HCT116 (cell line): ENCODE data around the gene CENPK. TPM values are rescaled to one million over a fixed set of nuclear protein-coding genes. Genes with fewer than 3 reads are reported as not detected.

ENCODE experiments used
- ATAC-seq: fragments of 200-7000 bp; cut with Tn5 transposase; 2 replicates; pipeline ENCODE4 v1.9.1; 2020; ENCODE audit warnings: mild to moderate bottlenecking, moderate library complexity
- BruUV-seq: library from RNA; stranded (reverse); fragments of 400-500 nt; replicated peaks from 2 replicates; lab custom pipeline; 2021; lab: Mats Ljungman, UMichigan
- CTCF ChIA-PET: fragments of 300-600 bp; sonication (Branson Sonifier 250); formaldehyde crosslinking; loops from one replicate; lab custom pipeline; 2021; ENCODE audit warnings: antibody characterized with exemption; lab: Charles Lee
- POLR2A ChIA-PET: fragments of 300-600, 350-600 bp; sonication (Branson Sonifier 250); formaldehyde crosslinking; loops from one replicate; lab custom pipeline; 2021; ENCODE audit warnings: antibody characterized with exemption; lab: Charles Lee
- RAD21 ChIA-PET, 2 experiments: fragments of 300-600 bp; sonication (Branson Sonifier 250); formaldehyde crosslinking; loops; one replicate each; lab custom pipeline; 2023; ENCODE audit warnings: low total read pairs in 2 of 2; ENCODE audit not compliant: uncharacterized antibody in 2 of 2, unreplicated experiment in 2 of 2, low non-redundant PET in 1 of 2; lab: Charles Lee
- DNase-seq: peaks from one replicate; pipeline ENCODE4 v3.0.0-alpha.2; 2010; ENCODE audit warnings: low read depth, low spot score
- H2AFZ ChIP-seq: fragments of 200-600 bp; shearing (Covaris generic), sonication (generic); 2 replicates; pipeline ENCODE4 v1.6.1; 2017; ENCODE audit warnings: low read depth, mixed run types, mixed read lengths, antibody characterized with exemption, low read length; ENCODE audit not compliant: poor library complexity, severe bottlenecking
- H3K27ac ChIP-seq: 2 replicates; pipeline ENCODE4 v1.5.1; 2012; ENCODE audit warnings: low read depth, low read length
- H3K27me3 ChIP-seq: fragments of 200-600 bp; sonication (generic); 2 replicates; pipeline ENCODE4 v1.6.1; 2016; ENCODE audit warnings: mixed run types, low read length, mixed read lengths; ENCODE audit not compliant: insufficient read depth
- H3K36me3 ChIP-seq, 2 experiments: fragments of 200-500 bp in 1 of 2; fragments of 200-600 bp in 1 of 2; sonication (Bioruptor generic) in 1 of 2; sonication (generic) in 1 of 2; 2 replicates each; pipeline versions ENCODE4 v1.5.1 to v1.6.1; 2014 to 2016; ENCODE audit warnings: low read length in 2 of 2, inconsistent platforms in 1 of 2, mixed read lengths in 1 of 2, mixed run types in 1 of 2; ENCODE audit not compliant: insufficient read depth in 2 of 2, control insufficient read depth in 1 of 2
- H3K4me1 ChIP-seq, 2 experiments: fragments of 200-600 bp in 1 of 2; sonication (generic) in 1 of 2; 2 replicates each; pipeline versions ENCODE4 v1.5.1 to v1.6.1; 2012 to 2017; ENCODE audit warnings: low read length in 2 of 2, inconsistent platforms in 1 of 2, mild to moderate bottlenecking in 1 of 2, mixed read lengths in 1 of 2, mixed run types in 1 of 2, moderate library complexity in 1 of 2; ENCODE audit not compliant: insufficient read depth in 2 of 2, control insufficient read depth in 1 of 2
- H3K4me2 ChIP-seq: fragments of 200-600 bp; sonication (generic); 2 replicates; pipeline ENCODE4 v1.6.1; 2017; ENCODE audit warnings: mixed run types, low read length, mixed read lengths
- H3K4me3 ChIP-seq, 2 experiments: fragments of 200-600 bp in 1 of 2; sonication (generic) in 1 of 2; replicated peaks in 1 of 2; 2 replicates each; pipeline ENCODE4 v1.5.1; 2011 to 2016; ENCODE audit warnings: low read length in 2 of 2, control low read depth in 1 of 2, low read depth in 1 of 2, mild to moderate bottlenecking in 1 of 2, mixed read lengths in 1 of 2, mixed run types in 1 of 2
- H3K79me2 ChIP-seq: fragments of 200-600 bp; sonication (generic); 2 replicates; pipeline ENCODE4 v1.6.1; 2017; ENCODE audit warnings: mild to moderate bottlenecking, mixed run types, low read length, moderate library complexity, mixed read lengths; ENCODE audit not compliant: insufficient read depth
- H3K9ac ChIP-seq: fragments of 200-600 bp; sonication (generic); 2 replicates; pipeline ENCODE4 v1.6.1; 2016; ENCODE audit warnings: low read length, mixed read lengths
- H3K9me2 ChIP-seq: fragments of 200-600 bp; sonication (generic), shearing (Covaris generic); 2 replicates; pipeline ENCODE4 v1.6.1; 2017; ENCODE audit warnings: mixed run types, mild to moderate bottlenecking, moderate library complexity; ENCODE audit not compliant: insufficient read depth
- H3K9me3 ChIP-seq, 2 experiments: fragments of 200-500 bp in 1 of 2; fragments of 200-600 bp in 1 of 2; sonication (Bioruptor generic) in 1 of 2; sonication (generic) in 1 of 2; 2 replicates each; pipeline ENCODE4 v1.6.1; 2014 to 2017; ENCODE audit warnings: low read length in 2 of 2, mixed read lengths in 2 of 2, inconsistent platforms in 1 of 2, low read depth in 1 of 2, mild to moderate bottlenecking in 1 of 2, mixed run types in 1 of 2, moderate library complexity in 1 of 2; ENCODE audit not compliant: control insufficient read depth in 1 of 2, insufficient read depth in 1 of 2
- H4K20me1 ChIP-seq: fragments of 200-600 bp; sonication (generic), shearing (Covaris generic); 2 replicates; pipeline ENCODE4 v1.6.1; 2017; ENCODE audit warnings: mixed run types, mild to moderate bottlenecking, moderate library complexity; ENCODE audit not compliant: insufficient read depth
- CBX3 ChIP-seq: IDR thresholded peaks from 2 replicates; pipeline ENCODE4 v1.6.1; 2012; ENCODE audit warnings: low read depth
- CEBPB ChIP-seq: IDR thresholded peaks from 2 replicates; pipeline ENCODE4 v1.6.1; 2012; ENCODE audit warnings: low read depth
- EGR1 ChIP-seq: IDR thresholded peaks from 2 replicates; pipeline ENCODE4 v1.6.1; 2012; ENCODE audit warnings: low read depth
- ELF1 ChIP-seq: IDR thresholded peaks from 2 replicates; pipeline ENCODE4 v1.6.1; 2012; ENCODE audit warnings: low read depth, borderline replicate concordance
- EZH2 ChIP-seq: fragments of 200-600 bp; sonication (generic); IDR thresholded peaks from 2 replicates; pipeline ENCODE4 v1.6.1; 2017; ENCODE audit warnings: antibody characterized with exemption, mixed run types
- EZH2phosphoT487 ChIP-seq: fragments of 200-600 bp; IDR thresholded peaks from 2 replicates; pipeline ENCODE4 v1.6.1; 2018; ENCODE audit warnings: antibody characterized with exemption, borderline replicate concordance
- FOSL1 ChIP-seq: IDR thresholded peaks from 2 replicates; pipeline ENCODE4 v1.6.1; 2012; ENCODE audit warnings: low read depth
- JUND ChIP-seq: IDR thresholded peaks from 2 replicates; pipeline ENCODE4 v1.6.1; 2012
- POLR2A ChIP-seq: IDR thresholded peaks from 2 replicates; pipeline ENCODE4 v1.7.0; 2011; ENCODE audit warnings: borderline replicate concordance; ENCODE audit not compliant: insufficient read depth, insufficient read length; ENCODE audit errors: extremely low read depth
- REST ChIP-seq: IDR thresholded peaks from 2 replicates; pipeline ENCODE4 v1.6.1; 2012; ENCODE audit warnings: low read depth
- SRF ChIP-seq: IDR thresholded peaks from 2 replicates; pipeline ENCODE4 v1.6.1; 2012; ENCODE audit warnings: low read depth
- TCF7L2 ChIP-seq: IDR thresholded peaks from 2 replicates; pipeline ENCODE4 v1.7.0; 2011; ENCODE audit warnings: borderline replicate concordance, inconsistent platforms; ENCODE audit not compliant: insufficient read depth, insufficient read length; ENCODE audit errors: extremely low read depth
- ZFX ChIP-seq: fragments of 450-650 bp; IDR thresholded peaks from 2 replicates; pipeline ENCODE4 v1.6.1; 2017
- ZNF274 ChIP-seq: fragments of 200-500 bp; sonication (Bioruptor generic); IDR thresholded peaks from 2 replicates; pipeline ENCODE4 v1.6.1; 2014; ENCODE audit warnings: mild to moderate bottlenecking, low read depth, low read length, inconsistent platforms
- intact Hi-C: fragments of 100-400 bp; cut with micrococcal nuclease; formaldehyde crosslinking; loops from 2 replicates; pipeline ENCODE4 v1.10.0; 2022
- total RNA-seq: library from RNA; stranded (reverse); gene quantifications from one replicate; pipeline ENCODE4 v1.2.1, GENCODE V29; 2021; ENCODE audit not compliant: unreplicated experiment

The CENPK gene
- total RNA-seq, 1 experiment from 2014 or later: 21.4 TPM

DNA sequence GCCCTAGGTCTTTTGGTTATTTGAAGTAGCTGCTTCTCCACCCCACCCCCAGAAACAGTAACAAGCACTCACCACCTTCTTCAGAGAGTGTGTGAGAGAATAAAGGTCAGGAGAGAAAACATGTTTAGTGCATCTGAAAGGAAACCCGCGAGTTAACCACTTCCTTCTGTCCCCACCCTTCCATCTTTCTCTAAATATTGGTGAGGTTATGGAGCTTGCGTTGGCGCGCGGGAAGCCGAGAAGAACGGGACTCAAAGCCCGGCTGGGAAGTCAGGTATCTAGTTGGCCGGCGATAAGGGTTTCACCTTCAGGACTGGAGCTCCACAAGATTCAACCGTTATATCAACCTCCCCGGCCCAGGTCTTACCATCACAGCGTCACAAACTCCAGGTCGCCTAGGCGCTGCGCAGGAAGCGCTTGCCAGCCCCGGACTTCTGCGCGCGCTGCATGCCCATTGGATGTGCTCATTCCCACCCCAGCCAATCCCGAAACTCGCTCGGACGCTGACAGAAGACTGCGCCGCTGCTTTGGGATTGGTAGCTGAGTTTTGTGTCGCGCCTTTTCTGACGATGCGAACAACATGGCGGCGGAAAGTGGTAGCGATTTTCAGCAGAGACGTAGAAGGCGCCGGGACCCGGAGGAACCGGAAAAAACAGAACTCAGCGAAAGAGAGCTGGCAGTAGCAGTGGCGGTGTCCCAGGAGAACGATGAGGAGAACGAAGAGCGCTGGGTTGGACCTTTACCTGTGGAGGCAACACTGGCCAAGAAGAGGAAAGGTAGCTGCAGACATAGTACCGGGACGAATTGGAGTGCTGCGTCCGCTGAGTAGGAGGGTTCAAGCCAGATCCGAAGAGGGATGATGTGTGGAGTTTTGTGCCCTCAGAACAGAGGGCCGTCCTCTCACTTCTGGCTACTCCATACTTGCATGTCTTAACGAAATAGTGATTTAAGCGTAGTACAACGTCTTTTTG lies at the start of gene CENPK, which contains the start of gene PPWD1 (continued):
- no peak for TF ChIP-seq REST
- peak; percentile 90 for TF ChIP-seq SRF
- peak; percentile 72 for TF ChIP-seq POLR2A
- TF ChIP-seq TCF7L2: no peak
- TF ChIP-seq ZFX: no peak

- Histone ChIP-seq H3K27me3 (no peaks in the 10 kb centered on the region), H3K4me3 (no peak overlapping the region), H3K9me2 (no peaks in the 10 kb centered on the region), H3K9ac (no peak overlapping the region), H3K9me3 (no peaks in the 10 kb centered on the region), H3K36me3 (peaks cover 10 to 11% of the 10 kb centered on the region in 2 experiments; a peak in 2 of 4 replicates), H2AFZ (no peak overlapping the region), H3K4me1 (no peaks in the 10 kb centered on the region), H3K79me2 (no peaks in the 10 kb centered on the region), H3K4me2 (no peak overlapping the region), H3K27ac (no peak overlapping the region), H4K20me1 (no peaks in the 10 kb centered on the region)
- ChIA-PET CTCF (no interaction called here), RAD21 (no interaction called here), POLR2A (no interaction called here)
- intact Hi-C loops: no loop called here
- DNase-seq (no peak), ATAC-seq (no peak)
- no peak for TF ChIP-seq EGR1
- no peak for TF ChIP-seq ELF1
- TF ChIP-seq POLR2A: no peak
- no peak for TF ChIP-seq EZH2phosphoT487
- no peak for TF ChIP-seq SRF
- no peak for TF ChIP-seq FOSL1
- no peak for TF ChIP-seq CBX3
- no peak for TF ChIP-seq CEBPB
- no peak for TF ChIP-seq ZNF274
- TF ChIP-seq JUND: no peak
- TF ChIP-seq TCF7L2: no peak
- TF ChIP-seq REST: no peak
- TF ChIP-seq EZH2: no peak
- no TSS peak for BruUV-seq
These were observed 49.4 kb upstream of the CENPK start for GRCh38 chr5:65612298-65612907.
